Caco-2 (cell line): ENCODE data around the gene ITPR1. TPM values are rescaled to one million over a fixed set of nuclear protein-coding genes. Genes with fewer than 3 reads are reported as not detected.

Experiments used
- BruUV-seq: library from RNA; stranded (reverse); fragments of 400-500 nt; replicated peaks from 2 replicates; lab custom pipeline; 2021; lab: Mats Ljungman, UMichigan
- CTCF ChIA-PET: fragments of 300-600 bp; sonication (Branson Sonifier 250); formaldehyde crosslinking; loops from one replicate; lab custom pipeline; 2022; ENCODE audit warnings: antibody characterized with exemption; lab: Charles Lee
- POLR2A ChIA-PET: fragments of 300-600 bp; sonication (Branson Sonifier 250); formaldehyde crosslinking; loops from one replicate; lab custom pipeline; 2022; ENCODE audit warnings: antibody characterized with exemption; lab: Charles Lee
- DNase-seq, 2 experiments: peaks; one replicate each; pipeline versions ENCODE4 v3.0.0 to v3.0.0-alpha.2; 2020 to 2022
- H3K27me3 ChIP-seq: replicated peaks from 2 replicates; pipeline ENCODE4 v1.6.0; 2011; ENCODE audit warnings: low read length; ENCODE audit not compliant: control insufficient read depth, insufficient read depth
- H3K36me3 ChIP-seq: 2 replicates; pipeline ENCODE4 v1.5.1; 2011; ENCODE audit warnings: low read length; ENCODE audit not compliant: control insufficient read depth, insufficient read depth
- H3K4me1 ChIP-seq: fragments of 250-450 bp; sonication (Bioruptor Pico); 2 replicates; pipeline ENCODE4 v1.5.1; 2020; ENCODE audit warnings: mild to moderate bottlenecking
- H3K4me3 ChIP-seq: 2 replicates; pipeline ENCODE4 v1.5.1; 2011; ENCODE audit warnings: low read depth, mild to moderate bottlenecking, control low read depth, low read length
- H3K9me3 ChIP-seq: fragments of 250-450 bp; sonication (Bioruptor Pico); 2 replicates; pipeline ENCODE4 v1.5.1; 2020; ENCODE audit warnings: mild to moderate bottlenecking, moderate library complexity
- H3K27ac Mint-ChIP-seq: one replicate; pipeline ENCODE4 v1.8.0; 2022; ENCODE audit warnings: mixed read lengths; ENCODE audit not compliant: unreplicated experiment
- H3K27me3 Mint-ChIP-seq: one replicate; pipeline ENCODE4 v1.8.0; 2022; ENCODE audit warnings: mixed read lengths; ENCODE audit not compliant: insufficient read depth, unreplicated experiment
- H3K36me3 Mint-ChIP-seq: one replicate; pipeline ENCODE4 v1.8.0; 2022; ENCODE audit warnings: mild to moderate bottlenecking, mixed read lengths; ENCODE audit not compliant: insufficient read depth, unreplicated experiment
- H3K4me1 Mint-ChIP-seq: one replicate; pipeline ENCODE4 v1.8.0; 2022; ENCODE audit warnings: low read depth, mixed read lengths; ENCODE audit not compliant: unreplicated experiment
- H3K4me3 Mint-ChIP-seq: one replicate; pipeline ENCODE4 v1.8.0; 2022; ENCODE audit warnings: mild to moderate bottlenecking, moderate library complexity, mixed read lengths; ENCODE audit not compliant: unreplicated experiment
- H3K9me3 Mint-ChIP-seq: one replicate; pipeline ENCODE4 v1.8.0; 2022; ENCODE audit warnings: mixed read lengths; ENCODE audit not compliant: unreplicated experiment
- CTCF ChIP-seq, 2 experiments: fragments of 200-600 bp in 1 of 2; IDR thresholded peaks; 1 replicate in 1 of 2; 2 replicates in 1 of 2; pipeline versions ENCODE4 v1.5.1 to v1.8.0; 2011 to 2022; ENCODE audit warnings: antibody characterized with exemption in 1 of 2, control low read depth in 1 of 2, inconsistent platforms in 1 of 2, low read depth in 1 of 2, low read length in 1 of 2, mild to moderate bottlenecking in 1 of 2, moderate library complexity in 1 of 2; ENCODE audit not compliant: insufficient read depth in 1 of 2, severe bottlenecking in 1 of 2, unreplicated experiment in 1 of 2
- intact Hi-C: fragments of 100-400 bp; cut with micrococcal nuclease; formaldehyde crosslinking; loops from one replicate; pipeline ENCODE4 v1.10.0; 2022; ENCODE audit not compliant: unreplicated experiment
- total RNA-seq: library from RNA; stranded (reverse); gene quantifications from 2 replicates; pipeline ENCODE4 v1.2.3, GENCODE V29; 2022

Gene ITPR1
- total RNA-seq, 1 experiment from 2014 or later: 10.4 TPM

- Mint-ChIP-seq H3K9me3 (no peaks in the 10 kb centered on the region), H3K4me1 (no peaks in the 10 kb centered on the region), H3K27me3 (peaks cover 4% of the 10 kb centered on the region), H3K4me3 (no peak overlapping the region), H3K36me3 (no peaks in the 10 kb centered on the region), H3K27ac (no peak overlapping the region)
- H3K9me3 ChIP-seq: no peaks in the 10 kb centered on the region
- H3K27me3 ChIP-seq: no peaks in the 10 kb centered on the region
- no peaks in the 10 kb centered on the region for H3K4me1 ChIP-seq
- ChIA-PET POLR2A (no interaction called here), CTCF (no interaction called here)
- no peak for DNase-seq
- no peak overlapping the region for H3K4me3 ChIP-seq
- no peak for TF ChIP-seq CTCF (IDR thresholded peaks at IDR 0.05; ENCODE audit: insufficient read depth in 1 of 2, low read depth in 1 of 2, low read length in 1 of 2, severe bottlenecking in 1 of 2, unreplicated experiment in 1 of 2)
- BruUV-seq: no TSS peak
- intact Hi-C loops: no loop called here
- H3K36me3 ChIP-seq: no peaks in the 10 kb centered on the region
Observed at GRCh38 chr3:4551051-4551711, 58.0 kb downstream of the ITPR1 start.

- Histone ChIP-seq H3K27me3 (no peaks in the 10 kb centered on the region), H3K9me3 (no peaks in the 10 kb centered on the region), H3K36me3 (no peaks in the 10 kb centered on the region), H3K4me3 (no peak overlapping the region), H3K4me1 (no peaks in the 10 kb centered on the region)
- no peaks in the 10 kb centered on the region for H3K36me3 Mint-ChIP-seq
- no peak overlapping the region for H3K4me3 Mint-ChIP-seq
- H3K27ac Mint-ChIP-seq: no peak overlapping the region
- TF ChIP-seq CTCF (IDR thresholded peaks at IDR 0.05; ENCODE audit: insufficient read depth in 1 of 2, low read depth in 1 of 2, low read length in 1 of 2, severe bottlenecking in 1 of 2, unreplicated experiment in 1 of 2): no peak
- H3K27me3 Mint-ChIP-seq: peaks cover 4% of the 10 kb centered on the region
- H3K4me1 Mint-ChIP-seq: no peaks in the 10 kb centered on the region
- no peak for DNase-seq
- BruUV-seq: no TSS peak
- H3K9me3 Mint-ChIP-seq: no peaks in the 10 kb centered on the region
- intact Hi-C loops: no loop called here
- POLR2A ChIA-PET: no interaction called here
- CTCF ChIA-PET: no interaction called here
Observed at GRCh38 chr3:4551794-4552442, 58.8 kb downstream of the ITPR1 start.

- Mint-ChIP-seq H3K9me3 (no peaks in the 10 kb centered on the region), H3K4me1 (no peaks in the 10 kb centered on the region), H3K4me3 (no peak overlapping the region), H3K36me3 (no peaks in the 10 kb centered on the region), H3K27me3 (peaks cover 4% of the 10 kb centered on the region), H3K27ac (no peak overlapping the region)
- no TSS peak for BruUV-seq
- TF ChIP-seq CTCF (IDR thresholded peaks at IDR 0.05; ENCODE audit: insufficient read depth in 1 of 2, low read depth in 1 of 2, low read length in 1 of 2, severe bottlenecking in 1 of 2, unreplicated experiment in 1 of 2): no peak
- no peaks in the 10 kb centered on the region for H3K4me1 ChIP-seq
- ChIA-PET CTCF (no interaction called here), POLR2A (no interaction called here)
- intact Hi-C loops: no loop called here
- DNase-seq: no peak
- H3K4me3 ChIP-seq: no peak overlapping the region
- H3K27me3 ChIP-seq: no peaks in the 10 kb centered on the region
- H3K9me3 ChIP-seq: no peaks in the 10 kb centered on the region
- no peaks in the 10 kb centered on the region for H3K36me3 ChIP-seq
Observed at GRCh38 chr3:4552811-4553210, 59.7 kb downstream of the ITPR1 start.
